Prostate gland (tissue), 2 donors: ENCODE data around the gene MCFD2.

Source experiments
- POLR2A ChIP-seq: fragments of 450-650 bp; IDR thresholded peaks from one replicate; pipeline ENCODE4 v1.6.1; 2016; ENCODE audit warnings: antibody characterized with exemption, mild to moderate bottlenecking
- POLR2AphosphoS5 ChIP-seq: sonication (generic); formaldehyde crosslinking; IDR thresholded peaks from one replicate; pipeline ENCODE4 v1.6.1; 2017; ENCODE audit warnings: antibody characterized with exemption
- TF ChIP-seq, protein P1 (sequence below), 4 experiments: fragments of 200-600 bp in 2 of 4; fragments of 450-650 bp in 2 of 4; sonication (generic) in 2 of 4; IDR thresholded peaks; 1 replicate in 3 of 4; 2 replicates in 1 of 4; pipeline ENCODE4 v1.5.1; 2016 to 2019; ENCODE audit warnings: antibody characterized with exemption in 4 of 4, mild to moderate bottlenecking in 2 of 4, moderate library complexity in 2 of 4

DNA sequence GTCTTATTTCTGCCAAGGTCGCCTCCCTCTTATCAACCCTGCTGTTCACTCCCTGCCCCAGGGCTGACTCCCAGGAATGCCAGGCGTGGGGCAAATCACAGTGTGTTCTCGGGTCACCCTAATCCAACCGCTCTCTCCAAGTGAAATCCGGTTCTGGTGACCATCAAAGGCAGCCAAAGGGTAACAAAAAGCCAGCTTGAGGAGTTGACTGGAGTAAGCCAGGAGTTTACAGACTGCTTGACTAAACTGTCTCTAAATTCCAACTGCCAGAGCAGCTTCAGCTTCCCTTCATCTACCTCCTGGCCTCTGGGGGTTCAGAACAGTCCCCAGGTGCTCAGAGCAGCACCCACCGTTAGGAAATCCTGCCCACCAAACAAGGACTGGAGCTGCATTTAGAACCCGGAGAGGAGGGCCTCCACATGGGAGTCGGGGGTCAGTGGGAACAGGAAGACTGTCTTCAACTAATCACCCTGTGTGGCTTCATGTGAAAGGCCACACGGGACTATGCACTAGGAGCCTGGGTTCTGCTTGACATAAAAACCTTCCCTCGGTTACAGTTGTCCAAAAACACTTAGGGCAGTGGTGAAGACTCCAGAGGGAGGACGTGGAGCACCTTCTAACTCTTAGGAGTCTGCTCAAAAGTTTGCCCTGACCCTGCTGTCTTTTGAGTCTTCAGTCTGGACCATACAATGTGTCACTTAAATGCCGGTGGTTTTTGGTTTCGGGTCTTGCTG, 24.2 kb upstream of the MCFD2 start:
- no peak for TF ChIP-seq POLR2A
- TF ChIP-seq, protein P1, sequence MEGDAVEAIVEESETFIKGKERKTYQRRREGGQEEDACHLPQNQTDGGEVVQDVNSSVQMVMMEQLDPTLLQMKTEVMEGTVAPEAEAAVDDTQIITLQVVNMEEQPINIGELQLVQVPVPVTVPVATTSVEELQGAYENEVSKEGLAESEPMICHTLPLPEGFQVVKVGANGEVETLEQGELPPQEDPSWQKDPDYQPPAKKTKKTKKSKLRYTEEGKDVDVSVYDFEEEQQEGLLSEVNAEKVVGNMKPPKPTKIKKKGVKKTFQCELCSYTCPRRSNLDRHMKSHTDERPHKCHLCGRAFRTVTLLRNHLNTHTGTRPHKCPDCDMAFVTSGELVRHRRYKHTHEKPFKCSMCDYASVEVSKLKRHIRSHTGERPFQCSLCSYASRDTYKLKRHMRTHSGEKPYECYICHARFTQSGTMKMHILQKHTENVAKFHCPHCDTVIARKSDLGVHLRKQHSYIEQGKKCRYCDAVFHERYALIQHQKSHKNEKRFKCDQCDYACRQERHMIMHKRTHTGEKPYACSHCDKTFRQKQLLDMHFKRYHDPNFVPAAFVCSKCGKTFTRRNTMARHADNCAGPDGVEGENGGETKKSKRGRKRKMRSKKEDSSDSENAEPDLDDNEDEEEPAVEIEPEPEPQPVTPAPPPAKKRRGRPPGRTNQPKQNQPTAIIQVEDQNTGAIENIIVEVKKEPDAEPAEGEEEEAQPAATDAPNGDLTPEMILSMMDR (IDR thresholded peaks at IDR 0.05) = no peak
- no peak for TF ChIP-seq POLR2AphosphoS5
